Fibroblast of lung (primary cell): ENCODE data around the gene UBE4B.

ENCODE experiments used
- EZH2 ChIP-seq: IDR thresholded peaks from 2 replicates; pipeline ENCODE4 v1.5.1; 2012; ENCODE audit warnings: low read length, control low read depth, mild to moderate bottlenecking; ENCODE audit errors: missing control alignments
- TF ChIP-seq, protein P1 (sequence below), 2 donors: IDR thresholded peaks in 1 of 2; conservative IDR thresholded peaks in 1 of 2; 1 replicate in 1 of 2; 2 replicates in 1 of 2; pipeline ENCODE4 v1.5.1; 2011 to 2012; ENCODE audit warnings: low read length in 2 of 2, control low read depth in 1 of 2, inconsistent platforms in 1 of 2, low read depth in 1 of 2, mild to moderate bottlenecking in 1 of 2

DNA sequence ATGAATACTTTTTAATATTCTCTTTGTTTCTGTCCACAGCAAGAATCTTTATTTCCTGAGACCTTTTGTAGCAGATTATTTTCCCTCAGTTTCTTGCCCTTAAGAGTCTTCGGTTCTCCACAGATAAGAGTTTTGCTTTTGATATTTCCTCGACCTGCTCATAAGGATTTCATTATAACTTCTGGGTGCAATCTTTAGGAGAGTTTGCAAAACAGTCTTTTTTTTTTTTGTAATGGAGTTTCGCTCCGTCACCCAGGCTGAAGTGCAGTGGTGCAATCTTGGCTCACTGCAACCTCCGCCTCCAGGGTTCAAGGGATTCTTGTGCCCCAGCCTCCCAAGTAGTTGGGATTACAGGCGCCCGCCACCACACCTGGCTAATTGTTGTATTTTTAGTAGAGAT is 10.1 kb upstream of the UBE4B start:
- TF ChIP-seq, protein P1, sequence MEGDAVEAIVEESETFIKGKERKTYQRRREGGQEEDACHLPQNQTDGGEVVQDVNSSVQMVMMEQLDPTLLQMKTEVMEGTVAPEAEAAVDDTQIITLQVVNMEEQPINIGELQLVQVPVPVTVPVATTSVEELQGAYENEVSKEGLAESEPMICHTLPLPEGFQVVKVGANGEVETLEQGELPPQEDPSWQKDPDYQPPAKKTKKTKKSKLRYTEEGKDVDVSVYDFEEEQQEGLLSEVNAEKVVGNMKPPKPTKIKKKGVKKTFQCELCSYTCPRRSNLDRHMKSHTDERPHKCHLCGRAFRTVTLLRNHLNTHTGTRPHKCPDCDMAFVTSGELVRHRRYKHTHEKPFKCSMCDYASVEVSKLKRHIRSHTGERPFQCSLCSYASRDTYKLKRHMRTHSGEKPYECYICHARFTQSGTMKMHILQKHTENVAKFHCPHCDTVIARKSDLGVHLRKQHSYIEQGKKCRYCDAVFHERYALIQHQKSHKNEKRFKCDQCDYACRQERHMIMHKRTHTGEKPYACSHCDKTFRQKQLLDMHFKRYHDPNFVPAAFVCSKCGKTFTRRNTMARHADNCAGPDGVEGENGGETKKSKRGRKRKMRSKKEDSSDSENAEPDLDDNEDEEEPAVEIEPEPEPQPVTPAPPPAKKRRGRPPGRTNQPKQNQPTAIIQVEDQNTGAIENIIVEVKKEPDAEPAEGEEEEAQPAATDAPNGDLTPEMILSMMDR (conservative IDR thresholded peaks at IDR 0.05 in 1 of 2, IDR thresholded peaks at IDR 0.05 in 1 of 2; ENCODE audit: low read depth in 1 of 2, low read length in 2 of 2) = no peak
- no peak for TF ChIP-seq EZH2
